Testis (tissue), 2 donors: ENCODE results near the gene KCNQ1.

Experiments
- CTCF ChIP-seq, 3 experiments: fragments of 450-650 bp in 2 of 3; fragments of 200-600 bp in 1 of 3; sonication (generic) in 1 of 3; IDR thresholded peaks; one replicate each; pipeline ENCODE4 v1.5.1; 2016 to 2019; ENCODE audit warnings: antibody characterized with exemption in 3 of 3, mild to moderate bottlenecking in 2 of 3, moderate library complexity in 1 of 3
- POLR2A ChIP-seq: fragments of 450-650 bp; IDR thresholded peaks from one replicate; pipeline ENCODE4 v1.6.1; 2017; ENCODE audit warnings: antibody characterized with exemption, mild to moderate bottlenecking, moderate library complexity

GRCh38 chr11:2779499-2779980 is 334.7 kb downstream of the KCNQ1 start:
- TF ChIP-seq CTCF (IDR thresholded peaks at IDR 0.05) = no peak
- TF ChIP-seq POLR2A = no peak
